Measurements from ENCODE around the gene ZCCHC14.

DNA sequence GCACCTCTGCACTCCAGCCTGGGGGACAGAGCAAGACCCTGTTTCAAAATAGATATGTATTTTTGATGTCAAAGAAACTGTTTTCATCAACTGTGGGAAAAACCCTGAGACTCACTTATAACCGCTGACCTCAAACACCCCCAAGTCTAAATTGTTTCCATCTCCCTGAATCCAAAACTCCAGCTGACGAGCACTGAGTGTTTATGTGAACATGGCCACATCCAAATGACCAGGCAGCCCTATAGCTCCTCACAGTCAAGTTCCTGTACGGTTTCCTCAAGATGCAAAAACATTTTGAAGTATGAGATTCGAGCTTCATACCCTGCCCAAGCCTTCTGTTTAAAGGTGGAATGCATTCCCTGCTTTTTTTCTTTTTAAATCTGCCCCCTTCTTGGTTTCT lies 45.3 kb upstream of the ZCCHC14 start:
- TF ChIP-seq MATR3 (CRISPR knock-in tag; IDR thresholded peaks at IDR 0.05): no peak
- TF ChIP-seq KLF12 (CRISPR knock-in tag; IDR thresholded peaks at IDR 0.05; ENCODE audit: borderline replicate concordance): no peak
- TF ChIP-seq POLR2AphosphoS5 (IDR thresholded peaks at IDR 0.05; ENCODE audit: low read depth, low read length): no peak
- TF ChIP-seq CTCF (CRISPR knock-in tag; IDR thresholded peaks at IDR 0.05): no peak
- TF ChIP-seq ZNF7 (CRISPR knock-in tag; IDR thresholded peaks at IDR 0.05): no peak

Data from HepG2 (cell line).